HG02970 (cell line): Measurements from ENCODE around the gene CDK18.
"Not testable (repeated sequence)": the region's sequence is repeated elsewhere in the genome, so short reads cannot be mapped to it uniquely, and the experiment has no call there.

ENCODE experiments used
- ATAC-seq: cut with Tn5 transposase; IDR thresholded peaks from one replicate; pipeline ENCODE4 v1.9.1; 2021; ENCODE audit warnings: mild to moderate bottlenecking, moderate library complexity, moderate number of reproducible peaks; ENCODE audit not compliant: unreplicated experiment, low FRiP score

CDK18 gene

DNA sequence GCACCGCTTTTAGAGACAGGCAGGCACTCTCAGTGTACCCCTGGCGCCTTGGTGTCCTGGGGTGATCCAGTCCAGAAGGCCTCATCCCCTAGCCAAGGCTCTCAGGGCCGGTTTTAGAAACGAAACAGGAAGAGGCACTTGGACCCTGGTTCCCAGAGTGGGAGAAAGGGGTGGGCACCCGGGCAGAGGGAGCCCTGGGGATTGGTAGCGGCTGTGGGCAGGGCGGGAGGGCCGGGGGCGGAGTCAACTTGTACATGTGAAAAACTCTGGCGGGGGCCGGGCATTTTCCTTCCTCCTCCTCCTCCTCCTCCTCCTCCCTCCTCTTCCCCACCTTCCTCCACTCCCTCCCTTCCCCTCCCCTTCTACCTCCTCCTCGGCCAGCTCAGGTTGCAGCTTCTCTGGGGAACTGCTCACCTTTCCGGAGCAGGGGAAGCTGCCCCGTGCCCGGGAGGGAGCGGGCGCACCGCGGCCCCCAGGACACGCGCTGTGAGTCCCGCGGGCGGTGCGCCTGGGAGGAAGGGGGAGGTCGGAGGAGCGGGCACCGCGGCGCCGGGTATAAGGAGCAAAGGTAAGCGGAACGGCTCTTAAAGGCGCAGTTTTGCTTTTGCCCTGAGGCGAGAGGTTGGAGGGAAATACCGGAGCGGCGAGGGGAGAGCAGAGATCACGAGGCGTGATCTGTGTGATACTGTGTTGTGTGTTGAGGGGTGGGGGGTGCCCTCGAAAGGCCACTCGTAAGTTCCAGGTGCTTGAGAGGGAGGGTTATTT is at the start of gene CDK18:
TSS of gene CDK18 (plus strand) at position 359 of the 765 bp plus-strand sequence. CDS start 18,499 bp downstream, outside the sequence.
- ATAC-seq, result no peak

- no peak for ATAC-seq
Measured at GRCh38 chr1:205454903-205455335, 49.5 kb upstream of the CDK18 start.

DNA sequence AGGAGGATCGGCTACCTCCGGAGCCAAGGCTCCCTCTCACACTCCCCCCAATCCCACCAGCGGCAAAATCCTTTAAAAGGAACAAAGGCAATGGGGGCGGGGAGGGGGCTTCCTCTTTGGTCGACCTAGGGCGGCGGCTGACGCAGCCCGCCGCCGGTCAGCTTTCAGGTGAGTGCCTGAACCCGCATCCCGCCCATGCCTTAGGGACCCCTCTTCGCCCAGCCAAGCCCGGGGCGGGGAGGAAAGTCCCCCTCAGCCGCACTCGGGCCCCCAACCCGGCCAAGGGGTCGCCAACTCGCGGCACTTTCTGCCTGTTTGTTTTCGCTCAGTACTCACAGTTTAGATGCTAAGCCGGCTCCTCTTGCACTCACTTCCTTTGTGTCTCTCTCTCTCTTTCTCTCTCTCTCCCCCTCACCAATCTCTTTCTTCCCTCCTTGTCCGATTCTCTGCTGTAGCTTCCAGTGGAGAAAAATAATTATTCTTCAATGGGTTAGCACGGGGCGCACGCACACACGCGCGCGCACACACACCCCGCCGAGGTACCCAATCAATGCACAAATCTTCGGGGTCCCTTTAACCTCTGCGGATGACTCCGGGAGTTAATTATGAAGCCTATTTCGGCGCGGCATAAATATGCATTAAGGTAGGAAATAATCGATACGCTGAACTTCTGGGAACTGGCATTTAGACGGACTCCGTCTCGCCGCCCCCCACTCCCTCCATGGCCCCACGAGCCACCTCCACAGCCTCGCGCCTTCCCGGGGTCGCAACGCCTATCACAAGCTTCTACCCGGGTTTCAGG is 48.7 kb upstream of the CDK18 start, which contains the start of gene BLACAT1:
TSS of gene BLACAT1 (minus strand) at position 465 of the 802 bp plus-strand sequence.
- ATAC-seq, result no peak

DNA sequence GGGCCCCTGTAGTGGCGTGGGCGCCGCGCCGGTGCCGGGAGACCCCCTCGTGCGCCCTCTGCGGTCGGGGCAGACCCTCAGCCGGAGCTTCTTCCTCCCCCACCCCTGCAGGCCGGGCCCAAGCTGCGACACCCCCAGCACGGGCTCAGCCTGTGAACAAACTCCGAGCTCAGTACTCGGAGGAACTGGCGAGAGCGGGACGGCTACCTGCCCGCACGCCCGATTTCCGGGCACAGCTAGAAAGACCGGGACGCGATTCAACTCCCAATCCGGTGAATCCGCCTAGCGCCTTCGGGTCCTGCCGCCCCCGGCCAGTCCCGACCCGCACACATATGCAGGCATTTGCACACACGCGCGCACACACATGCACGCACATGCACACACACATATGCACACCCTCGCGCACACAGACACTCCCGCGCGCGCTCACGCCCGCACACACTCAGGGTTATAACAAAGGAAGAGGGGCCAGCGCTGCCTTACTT is 48.0 kb upstream of the CDK18 start:
- ATAC-seq, result no peak

DNA sequence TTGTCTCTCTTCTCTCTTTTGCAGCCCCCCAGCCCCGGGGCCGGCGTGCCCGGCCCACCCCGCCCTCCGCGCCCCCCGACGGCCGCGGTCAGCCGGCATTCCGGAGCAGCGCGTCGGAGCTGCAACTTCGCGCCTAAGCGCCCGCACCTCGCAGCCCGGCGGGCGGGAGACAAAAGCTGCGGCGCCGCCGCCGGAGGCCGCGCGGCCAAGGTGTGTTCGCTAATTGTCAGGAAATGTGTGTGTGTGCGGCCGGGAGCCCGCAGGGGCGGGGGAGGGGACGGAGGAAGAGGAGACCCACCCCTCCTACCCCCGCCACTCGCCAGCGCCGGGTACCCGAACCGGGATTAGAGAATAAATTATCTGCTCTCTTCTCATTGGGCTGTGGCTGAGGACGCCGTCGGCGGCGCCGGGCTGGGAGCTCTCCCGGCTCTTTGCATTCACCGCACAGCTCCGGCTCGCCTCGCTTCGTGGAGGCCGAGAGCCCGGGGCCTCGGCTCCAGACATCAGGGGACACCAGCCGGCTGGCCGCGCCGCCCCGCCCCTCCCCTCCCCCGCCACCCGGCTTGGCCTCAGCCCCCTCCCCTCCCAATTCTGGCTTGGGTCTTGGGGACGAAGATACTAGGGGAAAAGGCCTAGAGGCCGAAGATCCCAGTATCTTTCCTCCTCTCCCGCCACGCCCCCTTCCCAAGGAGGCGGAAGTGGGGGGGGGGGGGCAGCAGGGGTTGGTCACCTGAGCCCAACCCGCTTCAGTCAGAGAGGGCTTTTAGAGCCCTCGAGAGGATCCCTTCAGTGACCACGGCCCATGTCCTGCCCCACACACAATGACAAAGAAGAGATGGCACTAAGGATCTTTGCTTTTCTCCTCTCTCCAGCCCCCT is 47.4 kb upstream of the CDK18 start:
- no peak for ATAC-seq

DNA sequence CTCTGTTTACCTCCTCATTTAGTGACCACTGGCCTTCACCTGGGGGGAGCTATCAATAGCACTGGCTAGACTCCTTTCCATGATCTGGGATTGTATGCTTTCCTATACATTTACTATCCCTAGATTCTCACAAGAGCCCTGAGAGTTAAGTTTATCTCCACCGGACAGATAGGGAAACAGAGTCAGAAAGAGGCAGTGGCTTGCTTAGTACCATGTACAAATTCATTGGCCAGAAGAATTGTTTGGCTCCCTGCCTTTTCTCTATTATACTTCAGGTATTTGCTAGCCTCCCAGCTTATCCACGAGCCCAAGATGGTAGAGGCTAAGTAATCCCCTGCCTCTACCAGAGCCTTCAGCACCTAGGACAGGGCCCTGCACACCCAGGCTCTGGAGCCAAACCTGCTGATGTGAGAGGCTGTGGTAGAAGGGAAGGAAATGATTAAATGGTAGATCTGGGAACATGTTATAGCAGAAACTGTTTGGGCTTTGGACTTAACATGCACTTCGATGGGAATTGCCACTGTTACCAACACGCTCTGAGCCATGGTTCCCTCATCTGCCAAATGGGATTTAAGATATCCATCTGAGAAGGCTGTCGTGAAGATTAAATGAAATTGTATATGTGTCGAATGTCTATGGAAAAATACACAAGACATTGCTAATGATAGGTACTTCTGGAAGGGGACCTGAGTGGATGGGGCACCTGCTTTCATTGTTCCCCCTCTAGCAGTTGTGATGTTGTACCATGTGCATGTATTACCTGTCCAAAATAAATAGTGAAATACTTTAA is 45.5 kb upstream of the CDK18 start:
- no peak for ATAC-seq

DNA sequence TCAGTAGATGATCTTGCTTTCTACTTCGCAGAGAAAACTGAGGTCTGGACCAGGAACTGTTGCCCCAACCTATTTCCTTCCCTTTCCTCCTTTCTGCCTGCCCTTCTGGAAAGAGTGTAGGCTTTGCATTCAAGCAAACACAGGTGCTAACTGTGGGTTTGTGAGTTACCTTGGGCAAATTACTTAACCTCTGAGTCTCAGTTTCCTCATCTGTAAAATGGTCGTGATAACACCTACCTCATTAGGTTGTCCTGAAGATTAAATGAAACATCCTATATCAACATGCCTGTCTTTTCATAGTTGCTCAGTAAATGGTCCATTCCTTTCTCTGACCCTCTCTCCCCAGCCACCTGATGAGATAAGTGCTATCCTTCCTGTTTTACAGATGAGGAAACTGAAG is 39.1 kb upstream of the CDK18 start:
- ATAC-seq, result no peak

- no peak for ATAC-seq
Measured at GRCh38 chr1:205466595-205467220, 37.8 kb upstream of the CDK18 start.

DNA sequence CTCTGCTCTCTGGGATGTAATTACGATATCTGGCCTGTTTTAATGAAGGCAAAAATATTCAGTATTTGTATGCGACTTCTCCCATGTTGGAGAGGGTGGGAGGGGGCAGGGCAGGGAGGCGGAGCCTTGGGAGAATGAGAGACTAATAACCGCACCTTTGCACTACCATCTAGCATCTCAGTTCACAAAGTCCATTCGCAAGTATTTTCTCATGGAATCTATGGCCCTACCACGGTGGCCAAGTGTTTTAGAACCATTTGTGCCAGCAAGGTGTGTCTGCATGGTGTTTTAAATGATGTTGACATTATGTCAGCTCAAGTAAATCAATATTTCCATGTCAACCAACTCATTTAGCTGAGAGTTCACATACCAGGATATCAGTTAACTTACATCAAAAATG is 34.3 kb upstream of the CDK18 start:
- no peak for ATAC-seq

- no peak for ATAC-seq
Measured at GRCh38 chr1:205472737-205473441, 31.6 kb upstream of the CDK18 start.

GRCh38 chr1:205473475-205473874 is 31.0 kb upstream of the CDK18 start:
- ATAC-seq, result no peak

- no peak for ATAC-seq
Measured at GRCh38 chr1:205473966-205474365, 30.5 kb upstream of the CDK18 start.

DNA sequence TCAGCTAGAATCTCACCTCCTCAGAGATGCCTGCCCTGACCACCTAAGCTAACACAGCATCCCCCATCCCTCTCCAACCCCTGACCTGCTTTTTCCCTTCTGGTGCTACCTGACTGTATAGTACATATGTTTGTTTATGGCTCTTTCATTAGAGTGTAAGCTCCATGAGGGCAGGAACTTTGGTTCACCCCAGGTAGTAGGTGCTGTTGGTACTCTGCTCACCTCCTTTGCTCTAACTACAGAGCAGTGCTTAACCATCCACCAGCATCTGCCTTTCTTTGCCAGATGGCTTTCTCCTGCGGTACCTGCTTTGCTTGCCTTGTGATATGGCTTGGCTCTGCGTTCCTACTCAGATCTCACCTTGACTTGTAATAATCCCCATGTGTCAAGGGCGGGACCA is 29.9 kb upstream of the CDK18 start:
- no peak for ATAC-seq

- no peak for ATAC-seq
Measured at GRCh38 chr1:205475855-205476254, 28.6 kb upstream of the CDK18 start.

DNA sequence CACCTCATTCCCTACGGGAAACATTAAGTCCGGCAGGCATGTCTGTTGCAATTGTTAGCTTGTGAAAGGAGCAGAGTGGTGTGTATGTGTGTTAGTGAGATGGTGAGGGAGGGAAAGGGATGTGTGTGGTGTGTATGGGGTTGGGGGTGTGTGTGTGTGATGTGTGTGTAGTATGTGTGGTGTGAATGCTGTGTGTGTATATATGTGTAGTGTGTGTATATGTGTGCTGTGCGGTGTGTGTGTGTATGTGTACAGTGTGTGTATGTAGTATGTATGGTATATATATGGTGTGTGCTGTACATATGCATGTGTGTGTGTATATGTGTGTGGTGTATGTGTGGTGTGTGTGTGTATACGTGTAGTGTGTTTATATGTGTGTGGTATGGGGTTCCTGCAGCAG is 27.8 kb upstream of the CDK18 start:
- ATAC-seq, result no peak

DNA sequence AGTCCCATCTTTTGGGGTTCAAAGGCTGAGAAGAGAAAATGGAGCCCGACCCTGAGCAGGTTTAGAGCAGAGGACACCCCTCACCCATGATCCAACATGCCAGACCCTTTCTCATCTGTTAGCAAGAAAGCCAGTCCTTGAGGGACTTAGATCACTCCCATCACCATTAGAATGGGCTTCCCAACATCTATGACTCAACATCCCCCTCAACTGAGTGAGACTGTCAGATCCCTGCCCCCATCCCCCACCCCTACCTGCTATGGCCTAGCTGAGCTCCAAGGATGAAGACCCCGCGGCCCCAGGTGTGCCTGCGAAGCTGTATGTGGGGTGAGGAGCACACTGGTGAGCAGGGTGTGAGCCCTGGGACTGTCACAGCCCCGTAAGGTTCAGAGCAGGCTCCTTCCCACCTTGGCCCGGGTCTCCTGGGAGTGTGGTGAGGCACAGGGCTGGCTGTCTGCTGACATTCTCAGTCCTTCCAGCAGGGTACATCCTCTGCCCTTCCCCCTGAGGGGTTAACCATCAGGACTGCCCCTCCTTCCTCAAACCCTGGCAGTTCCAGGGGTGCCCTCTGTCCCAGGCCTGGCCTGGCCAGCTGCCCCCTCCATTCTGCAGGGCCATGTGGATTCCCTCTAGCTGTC is 27.2 kb upstream of the CDK18 start:
- ATAC-seq, result no peak

DNA sequence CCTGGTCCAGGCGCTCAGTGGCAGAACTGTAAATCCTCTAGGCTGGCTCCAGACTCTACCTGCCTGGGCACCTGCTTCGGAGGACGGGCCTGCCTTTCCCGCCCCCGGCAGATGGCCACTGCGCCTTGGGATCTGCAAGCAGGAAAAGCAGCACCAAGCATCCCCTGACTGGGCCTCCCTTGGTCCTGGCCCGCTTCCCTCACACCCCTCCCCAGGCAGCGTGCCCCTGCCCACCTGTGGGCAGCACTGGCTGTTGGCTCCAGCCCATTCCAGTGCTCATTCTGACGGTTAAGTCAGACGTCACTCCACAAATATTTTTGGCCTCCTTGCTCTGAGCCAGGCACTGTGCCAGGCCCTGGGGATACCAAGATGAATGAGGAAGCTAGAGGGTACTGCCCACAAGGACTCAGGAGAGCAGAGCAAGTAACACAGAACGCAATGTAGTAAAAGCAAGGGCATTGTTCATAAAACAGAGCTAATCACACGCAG is 26.7 kb upstream of the CDK18 start:
- ATAC-seq, result no peak

GRCh38 chr1:205478985-205479384 is 25.5 kb upstream of the CDK18 start:
- not testable (repeated sequence) for ATAC-seq
